HS-27A (cell line): ENCODE results near the gene ELAPOR2.
"Not testable (repeated sequence)": the region's sequence is repeated elsewhere in the genome, so short reads cannot be mapped to it uniquely, and the experiment has no call there.

Source experiments
- DNase-seq: peaks from one replicate; pipeline ENCODE4 v3.0.0-alpha.2; 2012; ENCODE audit warnings: low read depth, missing footprints

ELAPOR2 gene

DNA sequence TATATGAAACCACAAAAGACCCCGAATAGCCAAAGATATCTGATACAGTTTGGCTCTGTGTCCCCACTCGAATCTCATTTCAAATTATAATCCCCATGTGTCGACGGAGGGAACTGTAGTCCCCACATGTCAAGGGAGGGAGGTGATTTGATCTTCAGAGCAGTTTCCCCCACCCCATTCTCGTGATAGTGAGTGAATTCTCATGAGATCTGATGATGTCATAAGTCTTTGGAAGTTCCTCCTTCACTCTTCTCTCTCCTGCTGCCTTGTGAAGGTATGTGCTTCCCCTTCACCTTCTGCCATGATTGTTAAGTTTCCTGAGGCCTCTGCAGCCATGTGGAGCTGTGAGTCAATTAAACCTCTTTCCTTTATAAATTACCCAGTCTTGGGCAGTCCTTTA lies 13.0 kb downstream of the ELAPOR2 start:
- no peak for DNase-seq

DNA sequence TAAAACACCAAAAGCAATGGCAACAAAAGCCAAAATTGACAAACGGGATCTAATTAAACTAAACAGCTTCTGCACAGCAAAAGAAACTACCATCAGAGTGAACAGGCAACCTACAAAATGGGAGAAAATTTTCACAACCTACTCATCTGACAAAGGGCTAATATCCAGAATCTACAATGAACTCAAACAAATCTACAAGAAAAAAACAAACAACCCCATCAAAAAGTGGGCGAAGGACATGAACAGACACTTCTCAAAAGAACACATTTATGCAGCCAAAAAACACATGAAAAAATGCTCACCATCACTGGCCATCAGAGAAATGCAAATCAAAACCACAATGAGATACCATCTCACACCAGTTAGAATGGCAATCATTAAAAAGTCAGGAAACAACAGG lies 14.7 kb downstream of the ELAPOR2 start:
- DNase-seq, result not testable (repeated sequence)

DNA sequence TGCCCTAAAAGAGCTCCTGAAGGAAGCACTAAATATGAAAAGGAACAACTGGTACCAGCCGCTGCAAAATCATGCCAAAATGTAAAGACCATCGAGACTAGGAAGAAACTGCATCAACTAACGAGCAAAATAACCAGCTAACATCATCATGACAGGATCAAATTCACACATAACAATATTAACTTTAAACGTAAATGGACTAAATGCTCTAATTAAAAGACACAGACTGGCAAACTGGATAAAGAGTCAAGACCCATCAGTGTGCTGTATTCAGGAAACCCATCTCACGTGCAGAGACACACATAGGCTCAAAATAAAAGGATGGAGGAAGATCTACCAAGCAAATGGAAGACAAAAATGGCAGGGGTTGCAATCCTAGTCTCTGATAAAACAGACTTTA lies 17.9 kb downstream of the ELAPOR2 start:
- not testable (repeated sequence) for DNase-seq

DNA sequence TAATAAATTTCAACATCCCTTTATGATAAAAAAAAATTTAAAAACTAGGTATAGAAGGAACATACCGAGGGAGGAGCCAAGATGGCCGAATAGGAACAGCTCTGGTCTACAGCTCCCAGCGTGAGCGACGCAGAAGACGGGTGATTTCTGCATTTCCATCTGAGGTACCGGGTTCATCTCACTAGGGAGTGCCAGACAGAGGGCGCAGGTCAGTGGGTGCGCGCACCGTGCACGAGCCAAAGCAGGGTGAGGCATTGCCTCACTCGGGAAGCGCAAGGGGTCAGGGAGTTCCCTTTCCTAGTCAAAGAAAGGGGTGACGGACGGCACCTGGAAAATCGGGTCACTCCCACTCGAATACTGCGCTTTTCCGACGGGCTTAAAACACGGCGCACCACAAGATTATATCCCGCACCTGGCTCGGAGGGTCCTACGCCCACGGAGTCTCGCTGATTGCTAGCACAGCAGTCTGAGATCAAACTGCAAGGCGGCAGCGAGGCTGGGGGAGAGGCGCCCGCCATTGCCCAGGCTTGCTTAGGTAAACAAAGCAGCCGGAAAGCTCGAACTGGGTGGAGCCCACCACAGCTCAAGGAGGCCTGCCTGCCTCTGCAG lies 19.7 kb downstream of the ELAPOR2 start:
- not testable (repeated sequence) for DNase-seq

DNA sequence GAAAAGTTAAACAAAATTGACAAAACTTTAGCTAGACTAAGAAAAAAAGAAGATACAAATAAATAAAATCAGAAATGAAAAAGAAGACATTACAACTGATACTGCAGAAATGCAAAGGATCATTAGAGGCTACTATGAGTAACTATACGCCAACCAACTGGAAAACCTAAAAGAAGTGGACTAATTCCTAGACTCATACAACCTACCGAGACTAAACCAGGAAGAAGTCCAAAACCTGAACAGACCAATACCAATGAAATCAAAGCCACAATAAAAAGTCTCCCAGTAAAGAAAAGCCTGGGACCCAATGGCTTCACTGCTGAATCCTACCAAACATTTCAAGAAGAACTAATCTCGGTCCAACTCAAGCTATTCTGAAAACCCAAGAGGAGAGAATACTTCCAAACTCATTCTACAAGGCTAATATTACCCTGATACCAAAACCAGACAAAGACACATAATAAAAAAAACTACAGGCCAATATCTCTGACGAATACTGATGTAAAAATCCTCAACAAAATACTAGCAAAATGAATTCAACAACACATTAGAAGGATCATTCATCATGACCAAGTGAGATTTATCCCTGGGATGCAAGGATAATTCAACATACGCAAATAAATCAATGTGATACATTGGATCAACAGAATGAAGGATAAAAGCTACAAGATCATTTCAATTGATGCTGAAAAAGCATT lies 20.3 kb downstream of the ELAPOR2 start:
- no peak for DNase-seq

DNA sequence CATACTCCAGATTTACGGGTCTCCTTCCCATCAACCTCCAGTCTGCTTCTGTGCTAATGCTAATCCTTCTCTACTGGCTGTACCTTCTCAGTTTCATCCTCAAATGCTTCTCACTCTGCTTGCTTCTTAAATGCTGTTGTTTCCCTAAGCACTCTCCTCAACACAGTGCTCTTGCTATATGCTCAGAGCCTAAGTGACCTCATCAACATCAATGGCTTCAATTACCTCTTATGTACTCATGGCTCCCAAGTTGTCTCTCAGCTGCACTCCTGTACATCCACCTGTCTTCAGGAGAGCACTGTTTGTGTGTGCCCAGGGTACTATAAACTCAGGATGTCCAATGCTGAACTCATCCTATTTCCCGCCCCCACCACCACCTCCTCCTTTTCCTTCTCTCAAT lies 22.5 kb downstream of the ELAPOR2 start:
- no peak for DNase-seq

DNA sequence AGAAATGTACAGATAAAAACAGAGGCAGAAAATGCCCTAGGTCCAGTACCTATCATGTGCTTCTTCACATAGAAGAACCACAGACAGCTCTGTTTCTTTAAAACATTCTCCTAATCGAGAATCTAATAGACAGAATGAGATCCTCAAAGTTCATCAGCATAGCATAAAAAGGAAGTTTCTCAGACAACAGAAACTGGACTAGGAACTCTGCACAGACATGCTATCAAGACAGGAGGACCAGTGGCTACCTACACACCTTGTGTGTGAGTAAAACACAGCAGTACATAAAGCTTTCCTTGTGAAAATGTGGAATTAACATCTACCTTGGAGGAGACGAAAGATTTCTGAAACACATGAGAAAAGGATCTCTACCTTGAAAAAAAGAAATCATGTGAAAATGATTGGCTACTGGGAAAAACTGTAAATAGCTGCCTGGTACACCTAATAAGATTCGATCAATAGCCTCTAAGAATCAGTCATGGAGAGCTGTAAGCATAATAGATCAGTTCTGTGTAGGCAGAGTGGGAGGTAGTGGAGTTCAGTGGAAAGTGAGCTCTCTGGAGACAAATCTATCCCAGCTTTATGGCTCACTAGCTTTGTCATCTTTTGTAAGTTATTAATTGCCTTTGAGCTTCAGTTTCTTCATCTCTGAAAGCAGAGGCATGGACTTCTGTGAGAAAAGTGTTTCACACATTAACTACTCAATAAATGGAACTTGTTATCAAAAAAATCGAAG lies 26.7 kb downstream of the ELAPOR2 start:
- DNase-seq, result no peak

DNA sequence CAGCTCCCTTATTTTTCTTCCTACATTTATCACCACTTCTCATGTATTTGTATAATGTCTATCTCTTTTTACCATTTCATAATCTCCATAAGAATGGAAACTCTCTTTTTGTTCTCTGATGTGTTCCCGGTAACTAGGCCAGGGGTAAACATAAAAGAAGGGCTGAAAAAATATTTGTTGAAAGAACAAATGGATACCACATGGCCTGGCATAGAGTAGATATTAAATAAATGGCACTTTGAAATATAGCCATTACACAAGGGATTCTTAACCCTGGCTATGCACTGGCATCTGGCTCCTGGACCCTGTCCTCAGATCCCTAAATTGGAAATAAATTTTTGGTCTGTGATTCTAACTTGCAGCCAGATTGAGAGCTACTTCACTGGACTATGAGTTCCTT lies 30.4 kb downstream of the ELAPOR2 start:
- DNase-seq, result no peak

DNA sequence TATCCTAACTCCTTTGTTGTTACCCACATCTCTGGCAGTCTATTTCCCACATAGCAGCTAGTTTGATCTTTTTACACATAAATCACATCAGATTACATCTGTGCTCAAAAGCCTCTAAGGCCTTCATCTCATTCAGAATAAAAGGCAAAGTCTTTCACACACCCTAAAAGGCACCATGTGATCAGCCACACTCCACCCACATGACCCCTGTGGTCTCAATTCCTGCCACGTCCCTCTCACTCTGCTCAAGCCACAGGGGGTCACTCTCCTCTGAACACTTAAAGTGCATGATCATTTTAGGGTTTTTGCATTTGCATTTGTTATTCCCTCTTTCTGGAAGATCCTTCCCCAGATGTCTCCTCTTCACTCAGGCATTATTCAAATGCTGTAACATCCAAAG lies 30.8 kb downstream of the ELAPOR2 start:
- no peak for DNase-seq

DNA sequence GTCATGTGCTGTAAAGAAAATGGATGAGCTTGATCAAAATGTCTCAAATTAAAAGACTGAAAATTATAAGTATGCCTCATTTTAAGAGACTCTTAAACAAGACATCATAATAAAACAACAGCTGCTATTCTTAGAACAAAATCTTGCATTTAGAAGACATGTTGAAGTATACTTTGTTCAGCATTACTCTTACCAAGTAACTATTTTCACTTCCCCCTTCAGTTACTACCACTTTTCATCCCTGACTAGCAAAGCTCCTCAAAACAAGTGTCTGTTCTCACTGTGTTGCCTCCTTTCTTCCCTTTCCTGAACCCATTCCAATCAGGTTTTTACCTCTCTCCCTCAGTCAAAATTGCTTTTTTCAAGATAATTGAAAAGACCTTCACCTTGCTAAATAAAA lies 31.6 kb downstream of the ELAPOR2 start:
- no peak for DNase-seq

DNA sequence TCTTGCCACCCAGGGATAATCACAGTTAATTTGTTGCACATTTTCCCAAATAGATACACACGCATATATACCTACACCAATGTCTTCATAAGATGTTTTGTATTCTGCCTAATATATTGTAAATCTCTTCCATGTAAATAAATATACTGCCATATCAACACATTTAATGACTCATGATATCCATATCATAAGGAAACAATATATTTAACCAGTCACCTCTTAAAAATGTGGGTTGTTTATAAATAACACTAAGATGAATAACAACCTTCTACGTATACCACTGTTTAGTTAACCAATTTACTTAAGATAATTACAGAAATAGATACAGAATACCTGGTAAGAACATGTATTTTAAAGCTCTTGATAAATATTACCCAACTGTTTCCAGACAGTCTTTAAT lies 38.2 kb downstream of the ELAPOR2 start:
- DNase-seq, result no peak

DNA sequence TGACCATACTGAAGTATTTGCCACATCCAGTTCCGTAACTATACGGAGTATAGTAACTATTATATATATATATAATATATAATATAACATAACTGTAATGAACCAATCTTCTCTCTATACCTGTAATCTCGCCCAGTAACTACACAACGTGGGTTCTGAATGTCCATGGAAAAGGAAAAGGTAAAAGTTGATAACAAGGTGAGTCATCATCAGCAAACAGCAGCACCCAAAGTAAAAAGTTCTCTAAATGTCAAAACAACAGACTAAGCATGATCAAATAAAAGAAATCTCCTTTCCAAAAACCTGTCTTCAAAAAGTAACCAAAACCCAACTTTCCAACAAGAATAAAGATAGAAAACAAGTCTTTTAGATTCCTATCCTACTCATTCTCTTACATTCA lies 42.8 kb downstream of the ELAPOR2 start:
- no peak for DNase-seq

DNA sequence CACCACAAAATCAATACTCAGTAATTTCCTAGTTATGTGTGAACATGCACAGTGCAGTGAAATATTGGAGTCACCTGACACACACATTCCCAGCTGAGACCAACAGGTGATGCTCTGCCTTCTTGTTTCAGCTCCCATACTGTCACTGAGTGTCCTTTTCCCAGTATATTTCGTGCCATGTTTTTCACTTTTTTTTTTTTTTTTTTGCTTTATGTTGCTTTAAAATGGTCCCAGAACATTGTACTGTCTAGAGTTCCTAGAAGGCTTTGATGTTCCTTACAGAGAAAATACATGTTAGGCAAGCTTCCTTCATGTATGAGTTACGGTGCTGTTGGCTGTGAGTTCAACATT lies 45.6 kb downstream of the ELAPOR2 start:
- no peak for DNase-seq

DNA sequence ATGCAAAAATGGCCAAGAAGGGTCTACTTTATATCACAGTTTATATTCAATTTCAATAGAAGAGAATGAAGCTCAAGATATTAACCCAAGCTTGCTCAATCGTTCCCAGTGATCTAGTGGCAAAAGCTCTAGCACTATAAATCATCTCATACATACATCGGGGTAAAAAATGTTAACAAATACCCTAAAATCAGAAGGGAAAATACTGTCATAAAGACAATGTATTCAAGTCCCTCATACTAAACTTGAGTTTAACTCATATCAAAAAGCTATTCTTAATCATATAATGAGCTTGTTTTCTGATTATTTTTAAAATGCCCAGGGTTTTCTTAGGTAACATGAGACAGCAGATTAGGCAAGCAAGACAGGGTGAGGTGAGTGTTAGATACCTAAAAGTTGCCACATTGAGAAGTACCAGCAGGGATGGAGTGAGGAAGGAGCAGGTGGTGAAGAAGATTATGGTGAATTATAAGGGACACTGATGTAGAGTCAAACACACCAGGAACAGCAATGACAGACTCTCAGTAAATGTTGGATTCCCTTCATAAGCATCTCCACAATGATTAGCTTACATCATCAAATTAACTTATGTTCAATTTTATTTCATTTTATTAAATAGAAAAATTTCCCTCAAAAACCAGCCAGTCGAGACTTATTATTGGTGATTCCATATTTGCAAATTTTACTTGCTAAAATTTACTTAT lies 46.2 kb downstream of the ELAPOR2 start:
- no peak for DNase-seq
